ENCODE results near the gene TMEM131L.

TMEM131L gene

DNA sequence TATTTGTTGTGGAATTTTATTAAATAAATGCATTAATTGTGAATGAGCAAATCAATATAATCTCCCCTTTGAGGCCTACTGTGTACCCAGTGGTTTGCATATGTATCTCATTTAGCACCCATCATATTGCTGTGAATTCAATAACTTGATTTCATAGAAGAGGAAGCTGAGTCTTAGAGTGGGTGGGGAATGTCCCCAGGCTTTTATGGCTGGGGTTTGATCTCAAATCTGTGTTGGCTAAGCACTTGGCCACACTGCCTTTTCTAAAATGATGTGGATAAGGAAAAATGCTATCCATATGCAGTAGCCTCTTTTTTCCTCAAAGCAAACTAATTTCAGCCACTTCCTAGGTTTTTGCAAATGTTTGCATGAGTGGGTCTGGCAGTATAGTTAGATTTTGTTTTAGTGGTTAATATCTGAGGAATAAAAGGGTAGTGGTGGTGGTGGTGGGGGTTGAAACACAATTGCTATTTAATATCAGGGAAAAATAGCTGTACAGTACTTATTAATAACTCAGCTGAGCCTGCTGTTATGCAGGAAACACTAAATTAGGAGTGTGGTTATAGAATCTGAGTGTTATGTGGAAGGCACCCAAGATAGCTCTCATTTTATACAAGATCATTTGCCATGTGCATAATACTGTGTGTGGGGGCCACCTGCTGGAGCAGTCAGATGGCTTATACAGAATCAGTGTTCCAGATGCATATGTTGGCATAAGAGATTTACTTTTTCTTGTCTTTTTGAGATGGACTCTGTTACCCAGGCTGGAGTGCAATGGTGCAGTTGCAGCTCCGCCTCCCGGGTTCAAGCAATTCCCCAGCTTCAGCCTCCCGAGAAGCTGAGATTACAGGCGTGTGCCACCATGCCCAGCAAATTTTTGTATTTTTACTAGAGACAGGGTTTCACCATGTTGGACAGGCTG lies 108.0 kb downstream of the TMEM131L start:
- Histone ChIP-seq H3K9ac (ENCODE audit: low read depth, low read length) (no peak overlapping the region), H3K4me1 (ENCODE audit: control insufficient read depth, insufficient read depth, low read length) (peaks cover 7% of the 10 kb centered on the region), H3K4me3 (ENCODE audit: low read length) (no peak overlapping the region)

DNA sequence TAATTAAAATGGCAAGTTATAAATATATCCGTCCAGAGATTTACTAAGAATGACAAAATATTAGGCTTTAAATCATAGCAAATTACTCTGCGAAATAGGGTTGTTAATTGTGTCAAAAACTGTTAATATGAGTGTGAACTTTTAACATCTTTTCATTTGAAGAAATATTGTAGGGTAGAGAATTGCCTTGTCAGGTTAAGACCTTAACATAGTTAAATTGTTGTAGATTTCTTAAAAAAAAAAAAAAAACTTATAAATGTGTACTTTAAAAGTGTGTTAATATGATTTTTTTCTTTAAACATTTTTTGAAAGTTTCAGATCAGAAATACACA lies 110.2 kb downstream of the TMEM131L start:
- no peak overlapping the region for H3K4me3 ChIP-seq (ENCODE audit: low read length)
- peaks cover 7% of the 10 kb centered on the region for H3K4me1 ChIP-seq (ENCODE audit: control insufficient read depth, insufficient read depth, low read length)
- H3K9ac ChIP-seq (ENCODE audit: low read depth, low read length), result no peak overlapping the region
- H3K27me3 ChIP-seq (ENCODE audit: control insufficient read depth, insufficient read depth, low read length), result no peaks in the 10 kb centered on the region
- H3K36me3 ChIP-seq (ENCODE audit: insufficient read depth, low read length), result no peaks in the 10 kb centered on the region
- no peak overlapping the region for H3K4me2 ChIP-seq (ENCODE audit: low read length)
- no peaks in the 10 kb centered on the region for H3K9me3 ChIP-seq (replicated peaks; ENCODE audit: low read length)

More for the DNA sequence above, 108.0 kb downstream of the TMEM131L start:
- H3K4me2 ChIP-seq (ENCODE audit: low read length), result no peak overlapping the region
- no peaks in the 10 kb centered on the region for H3K36me3 ChIP-seq (ENCODE audit: insufficient read depth, low read length)
- H3K9me3 ChIP-seq (replicated peaks; ENCODE audit: low read length), result no peaks in the 10 kb centered on the region
- no peaks in the 10 kb centered on the region for H3K27me3 ChIP-seq (ENCODE audit: control insufficient read depth, insufficient read depth, low read length)

DNA sequence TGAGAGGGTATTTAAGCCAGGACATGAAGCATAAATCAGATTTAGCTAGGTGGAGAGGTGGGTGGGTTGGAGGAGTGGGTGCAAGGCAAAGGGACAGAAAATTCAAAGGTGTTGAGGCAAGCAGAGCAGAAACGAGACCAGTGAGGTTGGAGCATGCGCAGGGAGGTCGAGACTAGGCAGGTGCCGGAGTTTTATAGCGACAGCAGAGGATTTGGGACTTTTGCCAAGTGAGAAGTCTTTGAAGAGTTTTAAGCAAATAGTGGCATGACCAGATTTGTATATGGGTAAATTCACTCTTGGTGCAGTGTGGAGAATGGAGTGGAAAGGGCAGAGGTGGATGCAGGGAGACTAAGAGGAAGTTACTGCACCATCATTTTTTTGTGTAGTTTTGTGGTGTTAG lies 110.9 kb downstream of the TMEM131L start:
- no peaks in the 10 kb centered on the region for H3K27me3 ChIP-seq (ENCODE audit: control insufficient read depth, insufficient read depth, low read length)
- H3K9me3 ChIP-seq (replicated peaks; ENCODE audit: low read length), result no peaks in the 10 kb centered on the region
- H3K36me3 ChIP-seq (ENCODE audit: insufficient read depth, low read length), result no peaks in the 10 kb centered on the region
- no peak overlapping the region for H3K4me3 ChIP-seq (ENCODE audit: low read length)
- H3K4me1 ChIP-seq (ENCODE audit: control insufficient read depth, insufficient read depth, low read length), result peaks cover 7% of the 10 kb centered on the region
- H3K9ac ChIP-seq (ENCODE audit: low read depth, low read length), result no peak overlapping the region
- no peak overlapping the region for H3K4me2 ChIP-seq (ENCODE audit: low read length)

GRCh38 chr4:153579410-153579809 lies 113.2 kb downstream of the TMEM131L start:
- H3K27me3 ChIP-seq (ENCODE audit: control insufficient read depth, insufficient read depth, low read length), result no peaks in the 10 kb centered on the region
- H3K4me2 ChIP-seq (ENCODE audit: low read length), result no peak overlapping the region
- H3K4me3 ChIP-seq (ENCODE audit: low read length), result no peak overlapping the region
- H3K9ac ChIP-seq (ENCODE audit: low read depth, low read length), result no peak overlapping the region
- no peaks in the 10 kb centered on the region for H3K36me3 ChIP-seq (ENCODE audit: insufficient read depth, low read length)
- H3K9me3 ChIP-seq (replicated peaks; ENCODE audit: low read length), result no peaks in the 10 kb centered on the region
- no peaks in the 10 kb centered on the region for H3K4me1 ChIP-seq (ENCODE audit: control insufficient read depth, insufficient read depth, low read length)

DNA sequence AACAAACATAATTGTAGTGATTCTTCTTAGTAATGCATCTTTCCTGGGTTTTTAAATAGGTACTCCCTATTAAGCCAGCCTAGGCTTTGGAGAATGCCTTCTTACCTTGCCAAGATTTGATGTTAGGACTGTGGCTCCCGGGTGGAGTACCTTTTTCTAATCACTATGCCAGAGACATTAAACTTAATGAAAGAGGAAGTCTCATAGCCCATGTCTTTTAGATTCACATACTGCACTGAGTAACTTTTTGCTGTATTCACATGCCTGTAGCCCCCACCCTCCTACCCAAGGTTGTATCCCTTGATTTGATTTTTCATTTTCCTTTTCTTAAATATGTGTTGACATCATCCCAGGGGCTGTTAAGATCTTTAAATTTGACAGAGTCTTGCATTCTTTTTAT lies 113.7 kb downstream of the TMEM131L start:
- H3K4me1 ChIP-seq (ENCODE audit: control insufficient read depth, insufficient read depth, low read length), result no peaks in the 10 kb centered on the region
- H3K9me3 ChIP-seq (replicated peaks; ENCODE audit: low read length), result no peaks in the 10 kb centered on the region
- no peak overlapping the region for H3K4me3 ChIP-seq (ENCODE audit: low read length)
- no peaks in the 10 kb centered on the region for H3K27me3 ChIP-seq (ENCODE audit: control insufficient read depth, insufficient read depth, low read length)
- no peak overlapping the region for H3K9ac ChIP-seq (ENCODE audit: low read depth, low read length)
- no peak overlapping the region for H3K4me2 ChIP-seq (ENCODE audit: low read length)
- no peaks in the 10 kb centered on the region for H3K36me3 ChIP-seq (ENCODE audit: insufficient read depth, low read length)

DNA sequence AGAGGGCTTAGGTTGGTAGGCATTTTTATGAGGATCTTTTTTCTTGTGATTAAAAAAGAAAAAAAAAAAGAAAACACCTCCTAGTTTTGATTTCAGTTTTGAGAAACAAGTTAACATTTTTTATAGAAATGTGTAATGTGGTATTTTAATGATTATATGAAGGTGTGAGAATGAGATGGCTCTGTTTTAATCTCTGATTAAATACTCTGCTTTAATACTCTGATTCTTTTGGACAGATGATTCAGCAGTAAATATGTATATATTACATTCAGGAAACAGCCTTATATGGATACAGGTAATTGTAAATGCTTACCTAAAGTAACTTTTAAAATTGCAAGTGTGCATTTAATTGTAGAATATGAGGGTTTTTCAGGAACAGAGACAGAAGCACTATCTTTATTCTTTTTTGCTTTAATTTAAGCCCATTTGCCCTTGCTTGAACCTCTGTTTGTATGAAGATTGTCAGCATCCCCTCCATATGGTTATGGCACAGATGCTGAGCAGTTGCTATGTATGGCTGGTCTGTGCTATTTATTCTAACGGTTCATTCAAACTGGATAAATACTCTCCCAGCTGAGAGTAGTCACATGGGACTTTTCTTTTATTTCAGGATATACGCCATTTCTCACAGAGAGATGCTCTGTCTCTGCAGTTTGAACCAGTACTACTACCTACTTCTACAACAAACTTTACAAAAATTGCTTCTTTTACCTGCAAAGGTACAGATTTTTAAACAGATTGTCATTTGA lies 117.0 kb downstream of the TMEM131L start:
- Histone ChIP-seq H3K36me3 (ENCODE audit: insufficient read depth, low read length) (no peaks in the 10 kb centered on the region), H3K9ac (ENCODE audit: low read depth, low read length) (no peak overlapping the region), H3K4me1 (ENCODE audit: control insufficient read depth, insufficient read depth, low read length) (no peaks in the 10 kb centered on the region), H3K4me3 (ENCODE audit: low read length) (no peak overlapping the region), H3K4me2 (ENCODE audit: low read length) (no peak overlapping the region), H3K9me3 (replicated peaks; ENCODE audit: low read length) (no peaks in the 10 kb centered on the region), H3K27me3 (ENCODE audit: control insufficient read depth, insufficient read depth, low read length) (no peaks in the 10 kb centered on the region)

DNA sequence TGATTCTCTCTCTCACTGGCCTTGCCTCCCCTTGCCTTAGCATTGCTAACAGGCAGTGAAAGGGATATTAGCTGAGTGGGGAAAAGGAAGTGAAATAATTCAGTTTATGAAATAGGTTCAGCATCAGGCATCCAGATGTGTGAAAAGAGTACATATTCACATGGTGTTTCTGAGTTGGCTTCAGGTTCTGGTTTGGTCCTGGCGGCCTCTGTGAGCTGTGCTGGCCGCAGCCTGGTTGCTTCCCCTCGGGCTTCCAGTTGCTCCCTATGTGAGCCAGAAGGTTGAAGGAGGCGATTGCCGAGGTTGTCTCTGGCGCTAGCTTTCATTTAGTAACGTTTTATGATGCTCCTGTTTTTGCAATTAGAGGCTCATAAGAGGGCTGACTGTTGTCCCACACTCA lies 118.9 kb downstream of the TMEM131L start:
- Histone ChIP-seq H3K36me3 (ENCODE audit: insufficient read depth, low read length) (no peaks in the 10 kb centered on the region), H3K4me2 (ENCODE audit: low read length) (no peak overlapping the region), H3K27me3 (ENCODE audit: control insufficient read depth, insufficient read depth, low read length) (no peaks in the 10 kb centered on the region), H3K4me1 (ENCODE audit: control insufficient read depth, insufficient read depth, low read length) (no peaks in the 10 kb centered on the region), H3K9me3 (replicated peaks; ENCODE audit: low read length) (no peaks in the 10 kb centered on the region), H3K9ac (ENCODE audit: low read depth, low read length) (no peak overlapping the region), H3K4me3 (ENCODE audit: low read length) (no peak overlapping the region)

- Histone ChIP-seq H3K9me3 (replicated peaks; ENCODE audit: low read length) (no peaks in the 10 kb centered on the region), H3K4me3 (ENCODE audit: low read length) (no peak overlapping the region), H3K9ac (ENCODE audit: low read depth, low read length) (no peak overlapping the region), H3K4me2 (ENCODE audit: low read length) (no peak overlapping the region), H3K27me3 (ENCODE audit: control insufficient read depth, insufficient read depth, low read length) (no peaks in the 10 kb centered on the region), H3K4me1 (ENCODE audit: control insufficient read depth, insufficient read depth, low read length) (no peaks in the 10 kb centered on the region), H3K36me3 (ENCODE audit: insufficient read depth, low read length) (no peaks in the 10 kb centered on the region)
Measured at GRCh38 chr4:153589703-153590595, 123.8 kb downstream of the TMEM131L start.

- no peaks in the 10 kb centered on the region for H3K4me1 ChIP-seq (ENCODE audit: control insufficient read depth, insufficient read depth, low read length)
- no peak overlapping the region for H3K9ac ChIP-seq (ENCODE audit: low read depth, low read length)
- H3K4me2 ChIP-seq (ENCODE audit: low read length), result no peak overlapping the region
- no peak overlapping the region for H3K4me3 ChIP-seq (ENCODE audit: low read length)
- H3K36me3 ChIP-seq (ENCODE audit: insufficient read depth, low read length), result peaks cover 4% of the 10 kb centered on the region
- no peaks in the 10 kb centered on the region for H3K9me3 ChIP-seq (replicated peaks; ENCODE audit: low read length)
- no peaks in the 10 kb centered on the region for H3K27me3 ChIP-seq (ENCODE audit: control insufficient read depth, insufficient read depth, low read length)
Measured at GRCh38 chr4:153591441-153591840, 125.3 kb downstream of the TMEM131L start.

DNA sequence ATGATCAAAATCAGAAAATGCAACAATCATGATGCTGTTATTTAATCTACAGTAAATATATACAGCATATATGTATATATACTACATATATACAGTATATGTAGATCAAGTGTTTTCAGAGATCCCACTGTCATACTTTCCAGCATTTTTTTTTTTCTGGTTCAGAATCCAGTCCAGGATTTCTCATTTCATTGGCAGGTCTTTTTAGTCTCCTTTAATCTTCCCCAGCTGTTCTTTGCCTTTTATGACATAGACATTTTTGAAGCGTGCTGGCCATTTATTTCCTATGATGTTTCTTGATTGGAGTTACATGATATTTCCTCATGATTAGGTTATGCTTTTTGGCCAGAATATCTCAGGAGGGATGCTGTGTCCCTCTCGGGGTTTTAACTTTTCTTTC lies 125.9 kb downstream of the TMEM131L start:
- Histone ChIP-seq H3K9ac (ENCODE audit: low read depth, low read length) (no peak overlapping the region), H3K27me3 (ENCODE audit: control insufficient read depth, insufficient read depth, low read length) (no peaks in the 10 kb centered on the region), H3K4me3 (ENCODE audit: low read length) (no peak overlapping the region), H3K4me1 (ENCODE audit: control insufficient read depth, insufficient read depth, low read length) (no peaks in the 10 kb centered on the region), H3K9me3 (replicated peaks; ENCODE audit: low read length) (no peaks in the 10 kb centered on the region), H3K4me2 (ENCODE audit: low read length) (no peak overlapping the region), H3K36me3 (ENCODE audit: insufficient read depth, low read length) (peaks cover 6% of the 10 kb centered on the region)

DNA sequence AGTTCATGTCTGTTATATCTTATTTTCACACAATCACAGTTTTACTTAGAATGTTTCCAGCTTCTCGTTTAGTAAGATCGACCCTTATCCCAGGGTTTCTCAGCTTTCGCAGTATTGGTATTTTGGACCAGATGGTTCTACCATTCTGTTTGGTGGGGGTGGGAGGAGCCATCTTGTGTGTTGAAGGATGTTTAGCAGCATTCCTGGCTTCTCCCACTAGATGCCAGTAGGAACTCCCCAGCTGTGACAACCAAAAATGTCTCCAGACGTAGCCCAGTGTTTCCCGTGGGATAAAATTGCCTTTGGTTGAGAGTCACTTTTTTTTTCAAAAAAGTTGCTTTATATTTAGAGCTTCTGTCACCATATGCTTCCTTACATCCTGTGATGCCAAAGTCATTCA lies 127.0 kb downstream of the TMEM131L start:
- Histone ChIP-seq H3K9ac (ENCODE audit: low read depth, low read length) (no peak overlapping the region), H3K27me3 (ENCODE audit: control insufficient read depth, insufficient read depth, low read length) (no peaks in the 10 kb centered on the region), H3K4me1 (ENCODE audit: control insufficient read depth, insufficient read depth, low read length) (no peaks in the 10 kb centered on the region), H3K4me2 (ENCODE audit: low read length) (no peak overlapping the region), H3K36me3 (ENCODE audit: insufficient read depth, low read length) (peaks cover 6% of the 10 kb centered on the region), H3K9me3 (replicated peaks; ENCODE audit: low read length) (no peaks in the 10 kb centered on the region), H3K4me3 (ENCODE audit: low read length) (no peak overlapping the region)

Measured in skeletal muscle satellite cell (primary cell).